Cardiac muscle cell (in vitro differentiated cells and primary cell): ENCODE data around the gene AUTS2. TPM values are rescaled to one million over a fixed set of nuclear protein-coding genes. Genes with fewer than 3 reads are reported as not detected.

Source experiments
- DNase-seq, 2 donors: peaks; one replicate each; pipeline versions ENCODE4 v3.0.0 to v3.0.0-alpha.2; 2010 to 2017; ENCODE audit warnings: low read depth in 1 of 2, low spot score in 1 of 2
- H3K27ac ChIP-seq: fragments of 200-600 bp; sonication (generic); 2 replicates; pipeline ENCODE4 v1.5.1; 2016
- H3K27me3 ChIP-seq: fragments of 200-600 bp; sonication (generic); 2 replicates; pipeline ENCODE4 v1.6.0; 2016; ENCODE audit warnings: control low read depth
- H3K36me3 ChIP-seq: fragments of 200-600 bp; sonication (generic); 2 replicates; pipeline ENCODE4 v1.5.1; 2016; ENCODE audit warnings: control low read depth
- H3K4me1 ChIP-seq: fragments of 200-600 bp; sonication (generic); 2 replicates; pipeline ENCODE4 v1.8.1; 2017; ENCODE audit warnings: low read depth, mild to moderate bottlenecking, mixed run types
- H3K4me3 ChIP-seq: fragments of 200-600 bp; sonication (generic); 2 replicates; pipeline ENCODE4 v1.5.1; 2016; ENCODE audit warnings: mild to moderate bottlenecking
- H3K9me3 ChIP-seq: fragments of 200-600 bp; sonication (generic); 2 replicates; pipeline ENCODE4 v1.5.1; 2017; ENCODE audit warnings: low read depth, mild to moderate bottlenecking, control low read depth
- polyA plus RNA-seq: library from polyadenylated mRNA; unstranded; fragments of >200 nt; fragmentation: Nextera tagmentation; extraction: Ambion mirVana; gene quantifications from 2 replicates; pipeline ENCODE4 v1.2.1, GENCODE V29; 2016
- total RNA-seq: library from RNA; depleted of rRNA; stranded (reverse); fragments of >200 nt; gene quantifications from 2 replicates; pipeline ENCODE4 v1.2.3, GENCODE V29; 2016
- TF ChIP-seq, protein P1 (sequence below): IDR thresholded peaks from 2 replicates; pipeline ENCODE4 v1.5.1; 2012; ENCODE audit warnings: low read depth, mild to moderate bottlenecking, low read length

Gene AUTS2
- 22.6 and 45.5 TPM in 2 replicates for total RNA-seq
- 41.0 and 50.1 TPM in 2 replicates for polyA plus RNA-seq

DNA sequence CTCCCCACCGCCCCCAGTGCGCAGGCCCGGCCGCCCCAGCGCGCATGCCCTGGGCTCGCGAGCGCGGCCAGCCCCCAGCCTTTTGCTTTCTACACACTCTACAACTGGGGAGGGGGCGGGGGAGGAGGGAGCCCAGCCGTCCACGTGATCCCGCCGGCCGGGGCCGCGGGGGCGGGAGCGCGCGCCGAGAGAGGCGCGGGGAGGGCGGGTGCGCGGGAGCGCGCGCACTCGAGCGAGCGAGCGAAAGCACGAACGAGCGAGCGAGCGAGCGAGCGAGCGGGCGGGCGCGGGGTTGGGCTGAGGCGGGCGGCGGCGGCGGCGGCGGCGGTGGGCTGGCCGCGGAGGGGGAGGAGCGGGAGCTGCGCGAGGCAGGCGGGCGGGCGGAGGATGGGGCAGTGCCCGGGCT, at the start of gene AUTS2:
Gene AUTS2, plus strand, starts transcription at position 395 of the 406 bp plus-strand sequence. CDS start 1,179 bp downstream, outside the sequence.
- Histone ChIP-seq H3K4me1 (peaks cover 16% of the 10 kb centered on the region), H3K36me3 (no peaks in the 10 kb centered on the region), H3K4me3 (peak within 1 kb of the TSS; percentile 91), H3K27me3 (peaks cover 37% of the 10 kb centered on the region), H3K9me3 (no peaks in the 10 kb centered on the region), H3K27ac (peak within 1 kb of the TSS; percentile 73)
- peak; percentile 96 for DNase-seq
- TF ChIP-seq, protein P1, sequence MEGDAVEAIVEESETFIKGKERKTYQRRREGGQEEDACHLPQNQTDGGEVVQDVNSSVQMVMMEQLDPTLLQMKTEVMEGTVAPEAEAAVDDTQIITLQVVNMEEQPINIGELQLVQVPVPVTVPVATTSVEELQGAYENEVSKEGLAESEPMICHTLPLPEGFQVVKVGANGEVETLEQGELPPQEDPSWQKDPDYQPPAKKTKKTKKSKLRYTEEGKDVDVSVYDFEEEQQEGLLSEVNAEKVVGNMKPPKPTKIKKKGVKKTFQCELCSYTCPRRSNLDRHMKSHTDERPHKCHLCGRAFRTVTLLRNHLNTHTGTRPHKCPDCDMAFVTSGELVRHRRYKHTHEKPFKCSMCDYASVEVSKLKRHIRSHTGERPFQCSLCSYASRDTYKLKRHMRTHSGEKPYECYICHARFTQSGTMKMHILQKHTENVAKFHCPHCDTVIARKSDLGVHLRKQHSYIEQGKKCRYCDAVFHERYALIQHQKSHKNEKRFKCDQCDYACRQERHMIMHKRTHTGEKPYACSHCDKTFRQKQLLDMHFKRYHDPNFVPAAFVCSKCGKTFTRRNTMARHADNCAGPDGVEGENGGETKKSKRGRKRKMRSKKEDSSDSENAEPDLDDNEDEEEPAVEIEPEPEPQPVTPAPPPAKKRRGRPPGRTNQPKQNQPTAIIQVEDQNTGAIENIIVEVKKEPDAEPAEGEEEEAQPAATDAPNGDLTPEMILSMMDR: no peak

DNA sequence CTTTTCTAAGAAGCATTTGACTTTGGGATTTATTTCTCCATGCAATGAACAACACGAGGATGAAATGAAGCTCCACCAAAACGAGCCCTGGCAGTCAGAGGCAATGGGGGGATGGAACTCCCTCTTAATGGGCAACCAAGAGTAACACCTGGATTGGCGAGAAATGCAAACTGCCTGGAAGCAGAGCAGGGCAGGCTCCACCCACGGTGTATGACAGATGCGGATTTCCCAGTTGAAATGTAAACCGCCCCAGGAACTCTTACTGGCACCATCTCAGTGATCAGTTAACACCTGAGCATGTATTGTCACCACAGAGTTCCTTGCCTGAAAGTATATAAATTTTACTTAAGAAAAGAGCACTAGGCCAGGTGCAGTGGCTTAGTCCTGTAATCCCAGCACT, 47.3 kb upstream of the AUTS2 start:
- no peak overlapping the region for H3K27ac ChIP-seq
- H3K4me3 ChIP-seq: no peak overlapping the region
- H3K36me3 ChIP-seq: no peaks in the 10 kb centered on the region
- DNase-seq: no peak
- H3K9me3 ChIP-seq: no peaks in the 10 kb centered on the region
- no peaks in the 10 kb centered on the region for H3K27me3 ChIP-seq
- H3K4me1 ChIP-seq: no peaks in the 10 kb centered on the region
- TF ChIP-seq, protein P1: no peak

DNA sequence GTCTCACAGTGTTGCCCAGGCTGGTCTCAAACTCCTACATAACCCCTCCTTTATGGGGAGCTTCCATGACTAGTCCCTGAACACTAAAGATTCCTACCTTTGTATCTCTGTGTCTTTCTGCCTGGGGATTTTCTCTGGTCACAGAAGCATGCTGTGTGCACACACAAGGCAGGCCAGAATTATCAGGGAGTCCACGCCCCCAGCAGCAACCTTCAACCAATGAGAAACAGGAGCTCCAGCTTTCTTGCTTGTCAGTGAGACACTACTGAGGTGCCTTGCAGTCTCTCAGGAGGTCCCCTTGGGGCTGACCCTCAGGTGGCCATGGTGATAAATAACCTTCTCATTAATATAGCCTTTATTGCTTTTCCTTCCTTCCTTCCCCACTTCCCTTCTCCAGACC, 45.1 kb upstream of the AUTS2 start:
- Histone ChIP-seq H3K9me3 (no peaks in the 10 kb centered on the region), H3K27me3 (no peaks in the 10 kb centered on the region), H3K4me3 (no peak overlapping the region), H3K4me1 (no peaks in the 10 kb centered on the region), H3K36me3 (no peaks in the 10 kb centered on the region), H3K27ac (no peak overlapping the region)
- DNase-seq: no peak
- TF ChIP-seq, protein P1: no peak

DNA sequence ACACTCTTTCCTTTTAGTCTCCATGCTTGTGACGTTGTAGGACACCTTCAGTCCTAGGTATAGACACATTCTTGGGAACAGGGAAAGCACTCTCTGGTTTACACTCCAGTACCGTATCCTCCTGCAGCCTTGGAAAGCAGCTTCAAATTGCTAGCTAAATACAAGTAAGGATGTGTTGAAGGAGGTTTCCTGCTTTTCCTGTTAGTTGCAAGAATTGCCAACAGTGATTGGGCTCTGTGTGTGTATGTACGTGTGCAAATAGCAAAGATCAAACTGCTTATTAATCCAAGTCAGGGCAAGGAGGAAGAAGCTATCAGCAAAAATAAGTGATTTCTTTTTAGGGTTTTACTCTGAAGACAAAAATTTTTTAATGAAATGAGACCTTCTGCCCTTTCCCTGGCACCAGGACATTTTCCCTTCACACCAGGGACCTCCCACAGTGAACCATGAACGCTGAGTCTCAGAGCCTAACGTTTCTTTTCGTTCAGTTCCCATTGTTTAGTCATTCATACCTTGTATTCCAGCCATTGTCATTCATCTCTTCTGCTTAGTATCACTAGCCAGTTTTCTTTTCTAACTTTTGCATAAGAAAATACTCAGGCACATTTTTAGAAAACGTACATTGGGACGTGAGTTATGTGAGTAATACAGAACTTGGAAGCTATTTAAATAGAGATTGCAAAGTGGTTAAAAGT, 36.9 kb upstream of the AUTS2 start:
- H3K9me3 ChIP-seq: no peaks in the 10 kb centered on the region
- TF ChIP-seq, protein P1: no peak
- H3K4me3 ChIP-seq: no peak overlapping the region
- no peak overlapping the region for H3K27ac ChIP-seq
- no peaks in the 10 kb centered on the region for H3K4me1 ChIP-seq
- peak in 1 of 2 donors; percentile 12 for DNase-seq
- H3K27me3 ChIP-seq: no peaks in the 10 kb centered on the region
- H3K36me3 ChIP-seq: no peaks in the 10 kb centered on the region

DNA sequence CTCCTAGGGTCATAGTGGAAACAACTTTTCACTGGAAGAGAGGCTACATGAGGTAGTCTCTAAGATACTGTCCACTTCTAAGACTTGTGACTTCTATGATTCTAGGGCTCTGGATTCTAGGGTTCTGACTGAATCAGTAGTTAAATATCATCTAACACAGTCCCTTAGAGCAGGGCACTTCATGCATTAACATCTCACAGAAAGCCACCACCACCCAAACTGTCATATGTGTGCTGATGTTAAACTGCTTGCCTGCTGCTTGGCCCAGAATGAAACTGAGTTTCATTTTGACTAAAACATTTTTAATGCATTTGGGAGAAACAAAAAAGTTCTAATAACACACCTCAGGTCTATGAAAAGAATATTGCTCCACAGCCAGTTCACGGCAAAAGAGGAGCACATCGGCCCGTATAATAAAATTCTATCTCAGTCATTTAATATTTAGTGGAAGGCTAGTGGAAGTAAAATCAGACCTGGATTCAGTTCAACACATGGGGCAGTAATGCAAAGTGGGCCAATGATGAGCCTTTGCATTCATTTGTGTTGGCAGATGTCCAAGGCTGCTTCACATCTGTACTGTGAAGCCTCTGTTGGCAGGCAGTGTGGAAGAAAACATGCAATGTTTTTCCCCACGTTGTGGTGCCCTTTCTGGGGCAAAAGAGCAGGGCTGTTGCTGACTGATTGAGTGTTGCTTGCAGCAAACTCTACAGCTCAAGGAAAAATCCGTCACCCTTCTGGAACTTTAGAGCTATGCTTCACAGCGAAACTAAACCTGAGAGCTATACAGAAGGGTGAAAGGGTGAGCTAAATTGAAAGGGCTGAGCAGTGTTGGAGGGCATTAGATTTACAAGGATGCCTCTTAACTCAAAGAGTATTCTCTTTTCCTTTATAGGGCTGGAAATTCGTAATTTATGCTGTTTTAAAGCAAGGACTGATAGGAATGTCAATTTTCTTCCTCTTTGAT, 33.5 kb upstream of the AUTS2 start:
- DNase-seq: peak; percentile 63 to 86
- TF ChIP-seq, protein P1: no peak
- no peaks in the 10 kb centered on the region for H3K27me3 ChIP-seq
- no peaks in the 10 kb centered on the region for H3K9me3 ChIP-seq
- H3K36me3 ChIP-seq: no peaks in the 10 kb centered on the region
- no peaks in the 10 kb centered on the region for H3K4me1 ChIP-seq
- H3K27ac ChIP-seq: no peak overlapping the region
- no peak overlapping the region for H3K4me3 ChIP-seq
